ENCODE results near the gene TSHZ2.

The TSHZ2 gene

DNA sequence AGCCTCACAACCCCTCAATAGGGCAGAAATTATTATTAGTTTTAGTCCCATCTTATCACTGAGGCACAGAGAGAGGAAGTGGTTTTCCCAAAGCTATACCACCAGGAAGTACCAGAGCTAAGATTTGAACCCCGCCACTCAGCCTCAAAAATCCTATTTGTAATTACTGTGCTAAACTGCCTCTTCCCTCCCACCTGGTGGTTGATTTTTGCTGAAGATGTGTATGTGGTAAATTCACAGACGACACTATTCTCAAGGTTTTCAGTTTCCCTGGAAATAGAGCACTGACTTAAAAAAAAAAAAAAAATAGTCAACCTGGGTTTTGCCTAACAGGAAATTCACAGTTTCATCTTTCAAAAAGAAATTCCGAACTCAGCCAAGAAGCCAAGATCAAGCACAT is 57.9 kb downstream of the TSHZ2 start:
- DNase-seq (ENCODE audit: low read depth) = no peak

DNA sequence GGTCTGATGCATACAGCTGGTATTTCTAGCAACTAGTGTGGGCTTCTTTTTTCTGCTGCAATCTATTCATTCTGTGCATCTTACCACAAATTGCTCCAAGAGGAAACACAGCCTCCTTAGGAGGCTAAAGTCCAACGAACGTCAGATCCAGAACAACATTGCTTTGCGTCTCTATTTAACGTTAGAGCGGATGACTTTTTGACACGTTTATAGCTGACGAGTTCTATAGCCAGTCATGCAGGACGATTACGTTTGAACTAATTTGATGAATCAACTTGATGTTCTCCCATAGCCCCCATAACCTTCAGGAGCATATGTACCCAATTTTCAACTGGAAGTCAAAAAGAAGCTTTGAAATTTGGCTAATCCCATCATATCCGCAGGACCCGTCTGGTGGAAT is 59.9 kb downstream of the TSHZ2 start:
- no peak for DNase-seq (ENCODE audit: low read depth)

DNA sequence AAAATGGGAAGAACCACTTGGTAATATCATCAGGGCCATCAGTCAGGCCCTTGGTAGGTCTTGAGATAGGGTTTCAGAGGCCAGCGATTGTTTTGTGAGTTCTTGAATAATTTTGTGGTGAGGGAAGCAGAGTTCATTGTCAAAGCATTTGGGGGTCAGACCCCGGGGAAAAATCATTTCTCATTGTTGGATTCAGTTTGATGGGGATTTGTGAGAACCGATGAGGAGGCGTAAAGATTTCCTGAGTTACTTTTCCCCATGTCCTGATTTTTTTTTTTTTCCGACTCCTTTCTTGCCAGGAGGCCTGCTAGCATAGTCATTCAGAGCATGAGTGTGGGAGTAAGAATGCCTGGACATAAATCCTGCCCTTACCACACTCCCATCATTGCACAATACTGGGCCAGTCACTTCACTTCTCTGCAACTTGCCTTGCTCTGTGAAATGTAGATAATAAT is 60.3 kb downstream of the TSHZ2 start:
- no peak for DNase-seq (ENCODE audit: low read depth)

DNA sequence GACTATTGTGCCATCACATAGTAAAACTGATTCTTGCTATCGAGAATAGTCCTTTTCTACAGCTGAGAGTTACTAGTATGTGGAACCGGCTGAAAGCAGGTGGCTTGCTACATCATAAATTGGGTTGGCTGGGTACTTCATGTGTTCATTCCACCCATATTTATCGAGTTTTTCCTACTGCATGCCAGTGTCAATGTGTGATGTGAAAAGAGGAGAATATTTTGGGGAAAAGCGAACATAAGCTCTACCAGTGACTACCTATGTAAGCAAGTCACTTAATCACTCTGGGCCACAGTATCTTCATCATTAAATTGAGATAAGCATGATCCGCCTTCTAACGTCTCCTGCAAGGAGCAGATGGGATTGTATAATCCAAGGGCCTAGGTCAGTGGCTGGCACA is 61.0 kb downstream of the TSHZ2 start:
- no peak for DNase-seq (ENCODE audit: low read depth)

- no peak for DNase-seq (ENCODE audit: low read depth)
Observed at GRCh38 chr20:53034899-53035298, 62.7 kb downstream of the TSHZ2 start.

DNA sequence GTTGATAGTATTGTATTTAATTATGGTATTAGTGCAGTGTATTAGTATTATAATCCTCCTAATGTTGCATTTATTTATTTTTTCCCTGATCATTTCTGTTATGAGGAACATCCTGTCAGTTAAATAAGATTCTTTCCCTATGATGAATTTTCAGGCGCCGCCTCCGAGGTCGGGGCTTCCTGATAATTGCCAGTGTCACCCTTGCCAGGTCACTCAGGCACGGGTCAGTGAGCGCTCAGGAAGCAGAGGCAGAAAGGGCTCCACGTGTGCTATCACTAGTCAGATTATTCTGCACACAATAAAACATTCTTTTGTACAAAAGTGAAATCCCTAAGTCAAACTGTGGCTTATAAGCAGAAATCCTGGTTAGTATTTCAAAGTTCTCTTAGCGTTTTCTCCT is 64.8 kb downstream of the TSHZ2 start:
- no peak for DNase-seq (ENCODE audit: low read depth)

DNA sequence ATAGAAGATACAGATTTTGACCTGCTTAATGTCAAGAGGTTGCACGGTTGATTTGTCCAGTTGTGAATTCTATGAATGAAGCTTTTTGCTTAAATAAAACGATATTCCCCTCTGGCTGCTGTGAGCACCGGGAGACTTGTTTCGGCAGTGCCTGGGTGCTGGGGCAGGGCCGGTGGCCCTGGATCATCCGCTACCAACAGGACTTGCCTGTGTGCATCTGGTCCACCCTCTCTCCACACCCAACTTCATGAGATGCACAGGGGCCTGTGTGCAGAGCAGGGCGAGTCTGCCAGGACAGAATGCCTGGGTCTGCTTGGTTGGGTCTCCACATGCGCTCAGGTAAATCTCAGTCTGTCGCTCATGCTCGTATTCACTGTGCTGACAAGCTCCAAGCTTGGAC is 65.5 kb downstream of the TSHZ2 start:
- DNase-seq (ENCODE audit: low read depth) = no peak

DNA sequence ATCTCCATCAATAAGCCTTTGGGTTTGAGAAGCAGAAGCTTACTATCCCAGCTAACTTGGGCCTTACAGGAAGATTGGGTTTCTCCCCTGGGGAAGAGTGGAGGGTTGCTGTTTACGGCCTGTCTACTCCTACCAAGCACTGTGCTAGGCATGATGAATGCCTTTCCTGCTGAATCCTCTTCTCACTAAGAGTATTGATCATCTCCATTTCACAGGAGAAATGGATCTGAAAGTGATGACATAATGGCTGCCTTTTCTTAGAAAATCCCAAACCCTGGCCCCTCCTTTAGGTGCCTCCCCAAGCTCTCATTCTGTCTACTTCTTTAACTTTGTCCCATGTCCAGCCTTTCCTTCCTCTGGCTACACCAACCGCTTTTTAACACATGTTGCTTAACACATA is 66.1 kb downstream of the TSHZ2 start:
- no peak for DNase-seq (ENCODE audit: low read depth)

DNA sequence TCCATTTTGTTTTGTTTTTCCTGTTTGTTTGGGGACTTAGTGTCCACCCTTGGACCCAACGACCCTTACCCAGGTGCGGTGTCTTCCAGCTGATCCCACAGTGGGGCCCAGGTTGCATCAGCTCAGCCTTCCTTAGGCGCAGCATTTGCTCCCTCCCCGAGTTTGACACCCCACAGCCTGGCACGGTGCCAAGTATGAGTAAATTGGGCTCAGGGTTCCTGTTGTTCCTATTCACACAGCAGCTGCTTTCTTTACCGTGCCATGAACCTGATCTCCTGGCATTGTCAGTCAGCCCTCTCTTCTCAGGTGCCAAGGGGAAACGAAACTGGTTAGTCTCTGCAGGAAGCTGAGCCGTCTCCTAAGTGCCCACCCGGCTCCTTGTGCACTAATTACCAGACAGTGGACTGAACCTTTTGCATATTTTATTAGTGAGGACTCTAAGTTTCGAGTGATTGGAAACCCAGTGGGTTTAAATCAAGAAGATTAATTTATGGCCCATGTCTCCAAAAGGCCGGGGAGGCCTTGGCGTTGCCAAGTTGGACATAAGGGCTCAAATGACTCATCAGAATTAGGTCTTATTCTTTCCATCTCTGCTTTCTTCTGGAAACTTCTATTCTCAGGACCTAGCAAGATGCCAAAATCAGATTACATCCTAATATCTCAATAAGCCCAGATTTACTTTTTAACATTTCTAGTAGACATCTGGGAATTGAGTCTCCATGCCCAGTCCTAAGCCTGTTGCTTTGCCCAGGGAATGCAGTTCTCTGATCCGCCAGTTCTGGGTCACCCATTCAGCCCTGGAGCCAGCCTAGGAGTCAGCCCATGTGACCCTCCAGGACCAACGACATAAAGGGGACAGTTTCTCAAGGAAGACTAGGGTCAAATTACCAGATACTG is 68.8 kb downstream of the TSHZ2 start:
- no peak for DNase-seq (ENCODE audit: low read depth)

DNA sequence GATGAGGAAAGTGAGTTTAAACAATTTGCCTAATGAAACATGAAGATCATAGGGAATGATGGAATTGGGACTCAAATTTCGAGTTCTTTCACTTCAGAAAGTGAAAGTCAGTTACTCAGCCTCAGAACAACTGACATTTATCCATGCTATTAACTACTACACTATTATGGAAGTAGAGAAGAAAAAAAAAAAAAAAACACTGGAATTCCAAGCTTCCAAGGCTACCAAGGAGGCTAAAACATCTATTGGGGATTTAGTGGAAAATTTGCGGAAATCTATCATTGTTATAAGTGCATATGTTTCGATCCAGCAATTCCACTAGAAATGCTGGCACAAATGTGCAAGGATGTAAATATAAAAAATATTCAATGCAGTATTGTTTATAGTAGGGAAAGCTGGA is 70.4 kb downstream of the TSHZ2 start:
- DNase-seq (ENCODE audit: low read depth) = no peak

DNA sequence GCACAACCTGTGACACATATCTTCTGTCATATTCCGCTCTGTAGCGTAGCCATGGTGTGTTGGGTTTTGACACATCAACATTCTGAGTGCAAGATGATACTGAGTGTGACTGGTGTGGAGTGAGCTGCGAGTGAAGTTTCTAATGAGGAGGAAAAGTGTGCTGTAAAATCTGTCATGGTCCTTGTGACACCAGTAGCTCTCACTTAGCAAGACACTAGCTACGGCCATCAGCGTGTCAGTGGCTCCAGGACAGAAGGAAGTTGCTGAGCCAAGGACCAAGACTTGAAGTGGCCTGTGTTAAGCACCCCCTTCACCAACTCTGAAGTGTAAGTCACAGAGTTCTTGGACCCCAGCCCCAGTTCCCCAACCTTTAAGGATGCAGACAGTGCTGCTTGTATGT is 72.1 kb downstream of the TSHZ2 start:
- DNase-seq (ENCODE audit: low read depth) = no peak

- no peak for DNase-seq (ENCODE audit: low read depth)
Observed at GRCh38 chr20:53045941-53046340, 73.8 kb downstream of the TSHZ2 start.

DNA sequence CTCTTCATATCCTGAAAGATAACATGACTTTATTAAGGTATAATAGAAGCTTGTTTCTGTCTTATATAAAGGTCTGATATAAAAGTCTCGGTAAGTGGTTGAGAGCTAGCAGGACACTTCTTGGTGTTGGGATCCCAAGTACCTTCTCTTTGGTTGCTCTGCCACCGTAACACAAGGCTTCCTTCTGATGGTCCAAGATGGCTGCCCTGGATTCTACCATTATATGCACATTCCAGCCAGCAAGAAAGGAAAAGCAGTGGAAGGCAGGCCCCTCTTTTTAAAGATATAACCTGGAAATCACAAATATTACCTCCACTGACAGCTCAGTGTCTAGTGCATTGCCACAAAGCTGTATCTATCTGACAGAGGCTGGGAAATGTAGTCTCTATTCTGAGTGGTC is 75.0 kb downstream of the TSHZ2 start:
- DNase-seq (ENCODE audit: low read depth) = no peak

GRCh38 chr20:53048387-53048786 is 76.2 kb downstream of the TSHZ2 start:
- no peak for DNase-seq (ENCODE audit: low read depth)

GRCh38 chr20:53050338-53050737 is 78.2 kb downstream of the TSHZ2 start:
- DNase-seq (ENCODE audit: low read depth) = no peak

DNA sequence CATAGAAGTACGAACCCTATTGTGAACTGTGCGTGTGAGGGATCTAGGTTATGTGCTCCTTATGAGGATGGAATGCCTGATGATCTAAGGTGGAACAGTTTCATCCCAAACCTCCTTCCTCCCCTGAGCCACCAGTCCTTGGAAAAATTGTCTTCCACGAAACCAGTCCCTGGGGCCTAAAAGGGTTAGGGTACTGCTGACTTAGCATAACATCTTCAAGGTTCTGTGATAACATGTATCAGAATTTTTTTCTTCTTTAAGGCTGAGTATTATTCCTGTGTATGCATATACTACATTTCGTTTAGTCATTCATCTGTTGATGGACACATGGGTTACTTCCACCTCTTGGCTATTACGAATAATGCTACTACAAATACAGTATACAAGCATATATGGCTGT is 80.2 kb downstream of the TSHZ2 start:
- no peak for DNase-seq (ENCODE audit: low read depth)

DNA sequence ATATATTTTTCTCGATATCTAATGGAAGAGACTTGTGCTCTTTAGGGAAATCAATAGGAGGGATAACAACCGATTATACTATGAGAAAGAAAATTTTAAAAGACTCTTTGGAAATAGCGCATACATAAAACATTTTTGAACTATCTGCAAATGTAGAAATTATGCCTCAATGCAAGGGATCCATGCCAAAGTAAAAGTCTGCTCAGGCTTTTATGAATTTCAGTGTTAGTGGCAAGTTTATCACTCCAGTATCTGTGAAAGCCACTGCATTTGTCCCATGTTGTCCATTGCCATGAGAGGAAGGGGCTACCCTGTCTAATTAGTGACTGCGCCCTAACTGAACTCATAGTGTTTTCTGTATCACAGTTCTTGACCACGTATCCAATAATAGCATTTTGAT is 81.4 kb downstream of the TSHZ2 start:
- no peak for DNase-seq (ENCODE audit: low read depth)

DNA sequence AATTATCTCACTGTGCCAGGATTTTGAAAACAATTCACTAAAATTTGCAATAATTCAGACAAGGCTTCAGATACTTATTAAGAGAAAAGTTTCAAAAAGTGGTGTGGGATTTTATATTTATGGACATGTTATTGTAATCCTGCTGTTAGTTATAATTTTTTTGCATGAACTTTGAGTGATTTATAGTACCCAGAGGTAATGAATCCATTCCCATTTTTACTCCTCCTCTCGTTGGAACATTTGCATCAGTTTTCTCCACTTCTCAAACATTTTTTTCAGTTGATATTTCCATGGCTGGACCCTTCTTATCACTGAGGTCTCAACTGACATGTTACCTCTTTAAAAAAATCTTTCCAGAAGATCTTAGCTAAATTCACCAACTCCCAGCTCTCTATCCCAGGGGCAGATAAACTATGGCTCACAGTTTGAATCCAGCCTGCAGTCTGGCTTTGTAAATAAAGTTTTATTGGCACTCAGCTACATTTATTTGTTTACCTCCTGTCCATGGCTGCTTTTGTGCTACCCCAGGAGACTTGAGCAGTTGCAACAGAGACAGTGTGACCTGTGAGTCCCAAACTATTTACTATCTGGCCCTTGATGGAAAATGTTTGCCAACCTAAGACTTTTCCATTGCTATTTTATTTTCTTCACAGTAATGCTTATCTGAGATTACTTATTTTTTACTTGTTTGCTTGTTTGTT is 83.4 kb downstream of the TSHZ2 start:
- DNase-seq (ENCODE audit: low read depth) = no peak

GRCh38 chr20:53057579-53057978 is 85.4 kb downstream of the TSHZ2 start:
- no peak for DNase-seq (ENCODE audit: low read depth)

DNA sequence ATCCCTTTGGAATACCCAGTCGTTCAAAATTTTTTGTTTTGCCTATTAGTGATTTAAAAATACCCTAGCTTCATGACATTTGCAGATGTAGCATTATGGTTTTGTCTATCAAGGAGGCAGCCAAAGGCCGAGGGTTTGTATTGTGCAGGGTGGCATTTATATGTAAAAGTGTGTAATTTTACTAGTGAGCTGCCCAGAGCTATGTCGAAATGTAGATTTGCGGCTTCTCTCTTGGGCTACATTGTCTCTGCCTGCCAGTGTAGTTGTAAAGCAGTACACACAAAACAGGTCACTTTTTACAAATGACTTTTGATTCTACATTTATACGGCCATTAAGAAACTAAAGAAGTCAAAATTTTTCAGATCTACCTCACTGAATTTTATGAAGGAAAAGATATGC is 87.7 kb downstream of the TSHZ2 start:
- no peak for DNase-seq (ENCODE audit: low read depth)

DNA sequence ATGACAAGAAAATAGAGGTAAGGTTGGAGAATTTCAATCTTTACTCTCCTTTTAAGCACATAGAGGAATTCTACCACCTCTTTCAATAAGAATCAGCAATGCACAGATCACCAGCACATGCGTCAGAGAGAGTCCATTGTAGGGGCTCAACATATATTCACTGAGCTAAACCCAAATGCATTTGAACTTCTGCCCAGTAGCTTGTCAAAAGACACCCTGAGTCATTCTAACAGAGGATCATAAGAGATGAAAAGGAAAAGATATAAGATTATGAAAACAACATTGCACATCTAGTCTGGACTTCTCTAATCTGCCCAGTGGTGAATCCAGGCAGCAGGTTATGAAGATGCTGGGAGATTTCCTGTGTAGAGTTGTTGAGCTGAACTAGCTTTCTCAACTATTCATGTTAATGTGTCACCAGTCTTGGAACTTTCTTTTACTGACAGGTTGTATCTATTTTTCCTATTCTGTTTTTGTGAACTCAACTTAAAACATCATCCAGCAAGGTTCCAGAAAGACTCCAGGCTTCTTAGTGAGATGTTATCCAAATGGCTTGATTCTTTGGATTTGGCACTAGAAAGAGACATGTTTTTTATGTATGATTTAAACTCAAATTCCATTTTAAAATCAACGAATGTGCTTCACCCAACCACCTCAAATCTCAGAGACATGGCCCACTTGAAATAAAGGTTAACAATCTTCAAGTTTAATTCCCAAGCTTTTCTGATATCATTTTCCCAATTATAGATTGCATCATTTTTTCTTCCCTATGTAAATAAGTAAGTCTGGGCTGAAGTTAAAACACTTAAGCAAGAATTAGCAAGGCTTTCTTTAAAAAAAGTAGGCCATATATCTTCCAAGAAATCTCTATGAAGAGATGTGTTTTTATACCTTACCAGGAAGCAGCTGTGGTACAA is 89.3 kb downstream of the TSHZ2 start:
- no peak for DNase-seq (ENCODE audit: low read depth)

GRCh38 chr20:53064935-53065334 is 92.8 kb downstream of the TSHZ2 start:
- DNase-seq (ENCODE audit: low read depth) = no peak

All from stimulated activated CD8-positive, alpha-beta memory T cell treated with anti-CD3 and anti-CD28 coated beads, Interleukin-15, amount 100 ng/mL, for 1 hour (primary cell).